Coronary artery (tissue), 2 donors: Measurements from ENCODE around the gene VRK1.

Experiments
- DNase-seq: peaks from one replicate; pipeline ENCODE4 v3.0.0-alpha.2; 2017; ENCODE audit warnings: low spot score
- H3K27ac ChIP-seq, 2 donors: fragments of 200-600 bp; sonication (generic); one replicate each; pipeline ENCODE4 v1.5.1; 2016 to 2019
- H3K4me3 ChIP-seq: fragments of 200-600 bp; sonication (generic); 2 replicates; pipeline ENCODE4 v1.5.1; 2016; ENCODE audit warnings: mild to moderate bottlenecking, moderate library complexity
- CTCF ChIP-seq: fragments of 200-600 bp; sonication (generic); IDR thresholded peaks from one replicate; pipeline ENCODE4 v1.5.1; 2019; ENCODE audit warnings: antibody characterized with exemption

Gene VRK1

DNA sequence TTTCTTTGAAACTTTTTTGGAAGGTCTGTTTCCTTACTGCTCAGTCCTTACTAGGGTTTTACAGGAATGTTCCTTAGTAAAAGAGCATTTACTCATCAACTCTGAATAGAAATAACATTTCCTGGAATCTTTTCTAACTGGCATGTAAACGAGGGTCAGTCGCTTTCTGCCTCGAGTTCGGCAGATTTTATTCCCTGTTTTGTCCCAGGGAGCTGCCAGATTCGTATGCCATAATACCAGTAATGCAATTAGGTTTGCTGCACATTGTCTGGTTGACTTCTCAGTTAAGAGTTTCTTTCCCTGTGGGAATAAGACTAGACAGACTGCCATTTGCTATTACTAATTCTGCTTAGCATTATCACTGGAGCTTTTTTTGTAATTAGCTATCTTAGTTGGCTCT, 91.9 kb downstream of the VRK1 start:
- Histone ChIP-seq H3K27ac (no peak overlapping the region), H3K4me3 (no peak overlapping the region)
- TF ChIP-seq CTCF: no peak
- DNase-seq: no peak

GRCh38 chr14:96893966-96894622, 96.9 kb downstream of the VRK1 start:
- no peak for TF ChIP-seq CTCF
- no peak overlapping the region for H3K27ac ChIP-seq
- no peak overlapping the region for H3K4me3 ChIP-seq
- no peak for DNase-seq

GRCh38 chr14:96894966-96895365, 97.8 kb downstream of the VRK1 start:
- no peak for TF ChIP-seq CTCF
- no peak overlapping the region for H3K27ac ChIP-seq
- no peak for DNase-seq
- no peak overlapping the region for H3K4me3 ChIP-seq

DNA sequence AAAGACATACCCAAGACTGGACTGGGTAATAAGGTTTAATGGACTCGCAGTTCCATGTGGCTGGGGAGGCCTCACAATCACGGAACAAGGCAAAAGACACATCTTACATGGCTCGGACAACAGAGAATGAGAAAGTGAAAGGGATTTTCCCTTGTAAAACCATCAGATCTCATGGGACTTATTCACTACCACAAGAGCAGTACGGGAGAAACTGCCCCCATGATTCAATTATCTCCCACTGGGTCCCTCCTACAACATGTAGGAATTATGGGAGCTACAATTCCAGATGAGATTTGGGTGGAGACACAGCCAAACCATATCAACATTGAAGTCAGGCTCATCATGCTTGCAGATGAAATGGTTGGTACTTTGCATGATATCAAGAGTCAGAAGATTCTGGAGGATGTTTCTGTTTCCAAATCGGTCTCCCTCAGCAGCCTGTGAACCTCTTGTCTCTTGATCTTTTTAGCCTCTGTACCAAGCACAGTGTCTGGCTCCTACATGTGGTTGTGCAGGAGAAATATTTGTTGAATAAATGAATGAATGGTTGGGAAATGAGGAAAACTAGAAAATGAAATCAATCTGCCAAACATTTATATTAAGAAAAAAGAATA, 98.6 kb downstream of the VRK1 start:
- TF ChIP-seq CTCF: no peak
- Histone ChIP-seq H3K4me3 (no peak overlapping the region), H3K27ac (no peak overlapping the region)
- no peak for DNase-seq

GRCh38 chr14:96897184-96897583, 100.0 kb downstream of the VRK1 start:
- TF ChIP-seq CTCF: no peak
- DNase-seq: no peak
- no peak overlapping the region for H3K4me3 ChIP-seq
- no peak overlapping the region for H3K27ac ChIP-seq

GRCh38 chr14:96901227-96901626, 104.0 kb downstream of the VRK1 start:
- DNase-seq: no peak
- Histone ChIP-seq H3K4me3 (no peak overlapping the region), H3K27ac (no peak overlapping the region)
- no peak for TF ChIP-seq CTCF

GRCh38 chr14:96902004-96902403, 104.8 kb downstream of the VRK1 start:
- Histone ChIP-seq H3K27ac (no peak overlapping the region), H3K4me3 (no peak overlapping the region)
- TF ChIP-seq CTCF: no peak
- DNase-seq: no peak
